OCI-LY7 (cell line): ENCODE data around the gene GNG13. TPM values are rescaled to one million over a fixed set of nuclear protein-coding genes. Genes with fewer than 3 reads are reported as not detected.

ENCODE experiments used
- Bru-seq: library from RNA; stranded (reverse); fragments of 400-500 nt; gene quantifications from one replicate; lab custom pipeline; 2021; lab: Mats Ljungman, UMichigan
- BruChase-seq, 2 experiments: library from RNA; stranded (reverse); fragments of 400-500 nt; gene quantifications; one replicate each; lab custom pipeline; 2021; lab: Mats Ljungman, UMichigan
- BruUV-seq: library from RNA; stranded (reverse); fragments of 400-500 nt; replicated peaks from 2 replicates; lab custom pipeline; 2021; lab: Mats Ljungman, UMichigan
- CTCF ChIA-PET: fragments of 300-600 bp; sonication (Branson Sonifier 250); formaldehyde crosslinking; loops from one replicate; lab custom pipeline; 2022; ENCODE audit warnings: antibody characterized with exemption; ENCODE audit not compliant: unreplicated experiment; lab: Charles Lee
- POLR2A ChIA-PET: fragments of 300-600 bp; sonication (Branson Sonifier 250); formaldehyde crosslinking; loops from one replicate; lab custom pipeline; 2022; ENCODE audit warnings: antibody characterized with exemption; lab: Charles Lee
- DNase-seq: peaks from one replicate; pipeline ENCODE4 v3.0.0-alpha.2; 2015; ENCODE audit warnings: low spot score
- H2AFZ ChIP-seq: fragments of 200-600 bp; sonication (generic), shearing (Covaris generic); 2 replicates; pipeline ENCODE4 v1.6.1; 2014; ENCODE audit warnings: mild to moderate bottlenecking, antibody characterized with exemption, low read length, moderate library complexity
- H3K27ac ChIP-seq: fragments of 200-600 bp; sonication (generic); 2 replicates; pipeline ENCODE4 v1.5.1; 2014; ENCODE audit warnings: mixed run types, low read depth, mild to moderate bottlenecking, moderate library complexity, low read length, inconsistent platforms; ENCODE audit not compliant: poor library complexity, severe bottlenecking
- H3K36me3 ChIP-seq: fragments of 200-600 bp; sonication (generic); 2 replicates; pipeline ENCODE4 v1.6.1; 2014; ENCODE audit warnings: mild to moderate bottlenecking, antibody characterized with exemption, low read length, moderate library complexity, mixed read lengths; ENCODE audit not compliant: insufficient read depth
- H3K4me1 ChIP-seq: fragments of 200-600 bp; sonication (generic); 2 replicates; pipeline ENCODE4 v1.5.1; 2014; ENCODE audit warnings: mild to moderate bottlenecking, low read length; ENCODE audit not compliant: insufficient read depth, poor library complexity, severe bottlenecking
- H3K4me2 ChIP-seq: fragments of 200-600 bp; sonication (generic); 2 replicates; pipeline ENCODE4 v1.6.1; 2014; ENCODE audit warnings: mild to moderate bottlenecking, low read length
- H3K4me3 ChIP-seq: fragments of 200-600 bp; sonication (generic); 2 replicates; pipeline ENCODE4 v1.5.1; 2014; ENCODE audit warnings: mild to moderate bottlenecking, low read depth, low read length; ENCODE audit not compliant: poor library complexity, severe bottlenecking
- H3K79me2 ChIP-seq: fragments of 200-600 bp; sonication (generic); 2 replicates; pipeline ENCODE4 v1.6.1; 2016; ENCODE audit warnings: low read depth, mild to moderate bottlenecking, low read length, moderate library complexity, mixed read lengths; ENCODE audit not compliant: insufficient read depth
- H3K9me2 ChIP-seq: fragments of 200-600 bp; sonication (generic); 2 replicates; pipeline ENCODE4 v1.6.1; 2016; ENCODE audit warnings: mild to moderate bottlenecking, low read length, mixed read lengths; ENCODE audit not compliant: insufficient read depth
- H3K9me3 ChIP-seq: fragments of 200-600 bp; sonication (generic); 2 replicates; pipeline ENCODE4 v1.6.1; 2014; ENCODE audit warnings: mild to moderate bottlenecking, mixed run types, low read length, mixed read lengths
- H4K20me1 ChIP-seq: fragments of 200-600 bp; sonication (generic); 2 replicates; pipeline ENCODE4 v1.6.1; 2014; ENCODE audit warnings: mild to moderate bottlenecking, antibody characterized with exemption, low read length, moderate library complexity, mixed read lengths; ENCODE audit not compliant: insufficient read depth
- EZH2phosphoT487 ChIP-seq: fragments of 200-600 bp; sonication (generic); IDR thresholded peaks from 2 replicates; pipeline ENCODE4 v1.6.1; 2018; ENCODE audit warnings: low read depth, borderline replicate concordance, mild to moderate bottlenecking, mixed run types, antibody characterized with exemption, low read length, moderate library complexity, mixed read lengths
- intact Hi-C: fragments of 100-400 bp; cut with micrococcal nuclease; formaldehyde crosslinking; loops from one replicate; pipeline ENCODE4 v1.10.0; 2022; ENCODE audit not compliant: unreplicated experiment
- long read RNA-seq: library from polyadenylated mRNA; stranded (forward); transcript quantifications from one replicate; pipeline ENCODE4 v2.0.0, GENCODE V29; 2022
- total RNA-seq, 2 experiments: library from RNA; depleted of rRNA in 1 of 2; stranded (reverse); fragments of >200 nt in 1 of 2; shearing (Covaris generic) in 1 of 2; gene quantifications; 2 replicates each; pipeline ENCODE4 v1.2.3, GENCODE V29; 2014 to 2022
- TF ChIP-seq, protein P1 (sequence below): fragments of 200-600 bp; sonication (generic); conservative IDR thresholded peaks from 2 replicates; pipeline ENCODE4 v1.5.1; 2014; ENCODE audit warnings: mild to moderate bottlenecking, antibody characterized with exemption, low read length, moderate library complexity, mixed read lengths

Gene GNG13, protein sequence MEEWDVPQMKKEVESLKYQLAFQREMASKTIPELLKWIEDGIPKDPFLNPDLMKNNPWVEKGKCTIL
- total RNA-seq (2014; rRNA removed; shearing (Covaris generic)) (not detected in 2 replicates), total RNA-seq (2022) (not detected in 2 replicates), Bru-seq, nascent RNA (not detected), BruChase-seq, experiment 1, labeled RNA remaining after a 6-hour chase (not detected), BruChase-seq, experiment 2, labeled RNA remaining after a 2-hour chase (not detected)
- long read RNA-seq, result 0 reads

DNA sequence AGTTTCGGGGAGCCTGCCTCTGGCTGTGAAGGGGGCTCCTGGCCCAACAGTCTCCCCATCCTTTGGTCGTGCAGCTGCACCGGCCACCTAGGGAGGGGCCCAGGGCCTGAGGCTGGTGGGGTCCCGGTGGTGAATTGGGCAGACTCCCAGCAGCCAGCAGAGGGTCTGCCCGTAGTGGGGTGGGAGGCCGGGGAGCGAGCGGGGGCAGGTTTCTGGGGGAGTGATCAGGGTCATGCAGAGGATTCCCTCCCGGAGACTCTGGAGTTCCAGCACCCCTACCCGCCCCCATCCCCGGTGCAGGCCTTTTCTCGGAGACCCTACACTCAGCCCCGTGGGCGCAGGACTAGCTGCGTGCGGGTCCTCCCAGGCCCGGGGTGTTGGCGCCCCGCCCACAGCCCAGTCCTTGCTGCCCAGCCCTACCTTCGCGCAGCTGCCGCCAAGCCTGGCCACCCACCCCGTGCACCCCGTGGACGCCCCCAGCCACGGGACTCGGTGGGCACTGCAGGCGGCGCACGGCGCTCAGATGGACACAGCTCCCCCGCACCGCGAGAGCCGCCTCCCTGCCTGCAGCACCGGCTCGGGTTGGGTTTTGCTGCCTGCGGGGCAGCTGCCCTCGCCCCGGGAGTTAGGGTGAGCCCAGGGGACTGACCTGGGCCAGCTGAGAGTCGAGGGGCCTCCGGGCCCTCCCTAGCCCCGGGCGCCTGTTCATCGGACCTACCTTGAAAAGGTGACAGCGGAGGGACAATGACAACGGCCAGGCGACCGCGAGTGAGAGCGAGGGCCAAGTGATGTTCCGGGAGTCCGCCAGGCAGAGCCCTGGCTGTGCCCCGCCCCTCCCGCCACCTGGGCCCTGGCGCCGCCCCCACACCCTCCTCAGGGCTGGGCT lies at the start of gene GNG13:
GNG13 (minus strand) TSS at position 787 of the 886 bp plus-strand sequence. CDS start 1,657 bp downstream, outside the sequence.
- BruUV-seq, result no TSS peak
- Histone ChIP-seq H3K79me2 (no peaks in the 10 kb centered on the region), H3K9me3 (no peaks in the 10 kb centered on the region), H3K27ac (no peak within 1 kb of the TSS), H3K9me2 (no peaks in the 10 kb centered on the region), H3K36me3 (peaks cover 33% of the 10 kb centered on the region), H3K4me1 (peaks cover 6% of the 10 kb centered on the region), H4K20me1 (no peaks in the 10 kb centered on the region), H3K4me2 (no peak within 1 kb of the TSS), H3K4me3 (no peak within 1 kb of the TSS), H2AFZ (no peak within 1 kb of the TSS)
- DNase-seq, result no peak
- intact Hi-C loops, result no loop called here
- POLR2A ChIA-PET, result no interaction called here
- TF ChIP-seq EZH2phosphoT487, result no peak
- TF ChIP-seq, protein P1, sequence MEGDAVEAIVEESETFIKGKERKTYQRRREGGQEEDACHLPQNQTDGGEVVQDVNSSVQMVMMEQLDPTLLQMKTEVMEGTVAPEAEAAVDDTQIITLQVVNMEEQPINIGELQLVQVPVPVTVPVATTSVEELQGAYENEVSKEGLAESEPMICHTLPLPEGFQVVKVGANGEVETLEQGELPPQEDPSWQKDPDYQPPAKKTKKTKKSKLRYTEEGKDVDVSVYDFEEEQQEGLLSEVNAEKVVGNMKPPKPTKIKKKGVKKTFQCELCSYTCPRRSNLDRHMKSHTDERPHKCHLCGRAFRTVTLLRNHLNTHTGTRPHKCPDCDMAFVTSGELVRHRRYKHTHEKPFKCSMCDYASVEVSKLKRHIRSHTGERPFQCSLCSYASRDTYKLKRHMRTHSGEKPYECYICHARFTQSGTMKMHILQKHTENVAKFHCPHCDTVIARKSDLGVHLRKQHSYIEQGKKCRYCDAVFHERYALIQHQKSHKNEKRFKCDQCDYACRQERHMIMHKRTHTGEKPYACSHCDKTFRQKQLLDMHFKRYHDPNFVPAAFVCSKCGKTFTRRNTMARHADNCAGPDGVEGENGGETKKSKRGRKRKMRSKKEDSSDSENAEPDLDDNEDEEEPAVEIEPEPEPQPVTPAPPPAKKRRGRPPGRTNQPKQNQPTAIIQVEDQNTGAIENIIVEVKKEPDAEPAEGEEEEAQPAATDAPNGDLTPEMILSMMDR, result no peak
- CTCF ChIA-PET, result no interaction called here

DNA sequence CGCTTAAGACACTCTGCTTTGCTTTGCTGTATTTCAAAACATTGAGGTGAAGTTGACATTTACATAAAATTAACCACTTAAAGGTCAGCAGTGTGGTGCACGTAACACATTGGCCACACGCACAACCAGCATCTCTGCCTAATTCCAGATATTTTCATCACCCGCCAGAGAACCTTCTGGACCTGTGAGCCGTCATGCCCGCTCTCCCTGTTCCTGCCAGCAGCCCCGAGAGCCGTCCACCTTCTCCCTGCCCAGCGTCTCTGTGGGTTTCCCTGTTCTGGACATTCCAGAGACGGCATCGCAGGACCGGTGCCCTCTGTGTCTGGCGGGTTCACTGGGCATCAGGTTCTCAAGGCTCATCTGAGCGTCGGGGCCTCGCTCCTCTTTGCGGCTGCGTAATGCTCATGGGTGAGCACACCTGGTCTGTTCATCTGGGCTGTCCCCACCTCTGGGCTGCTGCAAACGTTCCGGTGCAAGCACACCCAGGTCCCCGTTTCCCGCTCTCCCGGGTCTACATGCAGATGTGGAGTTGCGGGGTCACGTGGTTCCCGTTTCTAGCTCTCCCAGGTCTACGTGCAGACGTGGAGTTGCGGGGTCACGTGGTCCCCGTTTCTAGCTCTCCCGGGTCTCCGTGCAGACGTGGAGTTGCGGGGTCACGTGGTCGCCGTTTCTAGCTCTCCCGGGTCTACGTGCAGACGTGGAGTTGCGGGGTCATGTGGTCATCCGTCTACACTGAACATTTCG lies 48.1 kb upstream of the GNG13 start:
- BruUV-seq, result no TSS peak
- Histone ChIP-seq H3K9me3 (no peaks in the 10 kb centered on the region), H3K79me2 (no peaks in the 10 kb centered on the region), H2AFZ (no peak overlapping the region), H3K36me3 (no peaks in the 10 kb centered on the region), H3K4me3 (no peak overlapping the region), H3K9me2 (no peaks in the 10 kb centered on the region), H3K4me1 (no peaks in the 10 kb centered on the region), H3K27ac (no peak overlapping the region), H3K4me2 (no peak overlapping the region), H4K20me1 (no peaks in the 10 kb centered on the region)
- ChIA-PET POLR2A (no interaction called here), CTCF (no interaction called here)
- TF ChIP-seq, protein P1, result no peak
- TF ChIP-seq EZH2phosphoT487, result no peak
- DNase-seq, result no peak
- intact Hi-C loops, result no loop called here
